HCT116 (cell line): Measurements from ENCODE around the gene LMO7.

Experiments used
- CEBPB ChIP-seq: IDR thresholded peaks from 2 replicates; pipeline ENCODE4 v1.6.1; 2012; ENCODE audit warnings: low read depth
- EGR1 ChIP-seq: IDR thresholded peaks from 2 replicates; pipeline ENCODE4 v1.6.1; 2012; ENCODE audit warnings: low read depth
- EZH2 ChIP-seq: fragments of 200-600 bp; sonication (generic); IDR thresholded peaks from 2 replicates; pipeline ENCODE4 v1.6.1; 2017; ENCODE audit warnings: antibody characterized with exemption, mixed run types
- POLR2A ChIP-seq: IDR thresholded peaks from 2 replicates; pipeline ENCODE4 v1.7.0; 2011; ENCODE audit warnings: borderline replicate concordance; ENCODE audit not compliant: insufficient read depth, insufficient read length; ENCODE audit errors: extremely low read depth
- POLR2AphosphoS5 ChIP-seq: IDR thresholded peaks from 2 replicates; pipeline ENCODE4 v1.6.1; 2011; ENCODE audit warnings: mild to moderate bottlenecking, low read depth, low read length, moderate library complexity
- RAD21 ChIP-seq: IDR thresholded peaks from 2 replicates; pipeline ENCODE4 v1.6.1; 2012; ENCODE audit warnings: low read depth, mild to moderate bottlenecking
- SRF ChIP-seq: IDR thresholded peaks from 2 replicates; pipeline ENCODE4 v1.6.1; 2012; ENCODE audit warnings: low read depth
- ZBTB33 ChIP-seq: IDR thresholded peaks from 2 replicates; pipeline ENCODE4 v1.6.1; 2011; ENCODE audit warnings: mild to moderate bottlenecking, low read length, moderate library complexity; ENCODE audit not compliant: insufficient replicate concordance; ENCODE audit errors: extremely low read depth
- ZFX ChIP-seq: fragments of 450-650 bp; IDR thresholded peaks from 2 replicates; pipeline ENCODE4 v1.6.1; 2017
- TF ChIP-seq, protein P1 (sequence below), 3 experiments: fragments of 200-600 bp in 1 of 3; sonication (generic) in 1 of 3; IDR thresholded peaks in 2 of 3; conservative IDR thresholded peaks in 1 of 3; 2 replicates each; pipeline ENCODE4 v1.5.1; 2012 to 2017; ENCODE audit warnings: low read depth in 2 of 3, low read length in 2 of 3, antibody characterized with exemption in 1 of 3, borderline replicate concordance in 1 of 3, control low read depth in 1 of 3, mild to moderate bottlenecking in 1 of 3, mixed read lengths in 1 of 3, mixed run types in 1 of 3, moderate library complexity in 1 of 3; ENCODE audit not compliant: insufficient read depth in 1 of 3

DNA sequence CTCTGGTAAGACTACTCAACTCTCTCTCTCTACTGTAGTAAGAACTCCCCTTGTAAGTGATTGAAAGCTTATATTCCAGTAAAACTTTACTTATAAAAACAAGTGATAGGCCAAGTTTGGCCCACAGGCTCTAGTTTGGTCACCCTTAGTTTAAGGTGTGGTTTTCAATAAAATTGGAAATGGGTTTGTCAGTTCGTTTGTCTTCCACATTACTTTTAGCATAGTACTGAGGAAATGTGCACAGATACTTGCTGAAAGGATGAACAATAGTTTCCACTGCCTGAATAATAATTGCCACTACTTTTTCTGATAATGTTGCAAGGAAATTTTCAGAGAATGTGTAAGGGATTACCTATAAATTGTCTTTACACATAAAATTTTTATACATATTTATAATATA lies 54.5 kb downstream of the LMO7 start:
- TF ChIP-seq CEBPB (no peak), RAD21 (no peak), EZH2 (no peak), ZFX (no peak), POLR2AphosphoS5 (no peak), SRF (no peak), ZBTB33 (no peak), EGR1 (no peak), POLR2A (no peak)
- TF ChIP-seq, protein P1, sequence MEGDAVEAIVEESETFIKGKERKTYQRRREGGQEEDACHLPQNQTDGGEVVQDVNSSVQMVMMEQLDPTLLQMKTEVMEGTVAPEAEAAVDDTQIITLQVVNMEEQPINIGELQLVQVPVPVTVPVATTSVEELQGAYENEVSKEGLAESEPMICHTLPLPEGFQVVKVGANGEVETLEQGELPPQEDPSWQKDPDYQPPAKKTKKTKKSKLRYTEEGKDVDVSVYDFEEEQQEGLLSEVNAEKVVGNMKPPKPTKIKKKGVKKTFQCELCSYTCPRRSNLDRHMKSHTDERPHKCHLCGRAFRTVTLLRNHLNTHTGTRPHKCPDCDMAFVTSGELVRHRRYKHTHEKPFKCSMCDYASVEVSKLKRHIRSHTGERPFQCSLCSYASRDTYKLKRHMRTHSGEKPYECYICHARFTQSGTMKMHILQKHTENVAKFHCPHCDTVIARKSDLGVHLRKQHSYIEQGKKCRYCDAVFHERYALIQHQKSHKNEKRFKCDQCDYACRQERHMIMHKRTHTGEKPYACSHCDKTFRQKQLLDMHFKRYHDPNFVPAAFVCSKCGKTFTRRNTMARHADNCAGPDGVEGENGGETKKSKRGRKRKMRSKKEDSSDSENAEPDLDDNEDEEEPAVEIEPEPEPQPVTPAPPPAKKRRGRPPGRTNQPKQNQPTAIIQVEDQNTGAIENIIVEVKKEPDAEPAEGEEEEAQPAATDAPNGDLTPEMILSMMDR (IDR thresholded peaks at IDR 0.05 in 2 of 3, conservative IDR thresholded peaks at IDR 0.05 in 1 of 3; ENCODE audit: borderline replicate concordance in 1 of 3, insufficient read depth in 1 of 3, low read depth in 2 of 3, low read length in 2 of 3) = no peak
